GM18861 (cell line): ENCODE data around the gene KCNA2.
A peak's percentile ranks its signal among the peaks of the same experiment; 100 is the strongest.

Source experiments
- ATAC-seq: cut with Tn5 transposase; IDR thresholded peaks from one replicate; pipeline ENCODE4 v1.9.1; 2021; ENCODE audit not compliant: unreplicated experiment

KCNA2 gene

GRCh38 chr1:110605901-110606656 lies at the start of gene KCNA2:
Gene KCNA2 (minus strand): TSS chr1:110606358. CDS start chr1:110604782, 1,576 bp downstream.
- no peak for ATAC-seq

GRCh38 chr1:110650609-110651008 lies 44.5 kb upstream of the KCNA2 start:
- ATAC-seq: no peak

- no peak for ATAC-seq
Observed at GRCh38 chr1:110648417-110648816, 42.3 kb upstream of the KCNA2 start.

GRCh38 chr1:110647254-110647891 lies 41.2 kb upstream of the KCNA2 start:
- no peak for ATAC-seq

- ATAC-seq: no peak
Observed at GRCh38 chr1:110645821-110646735, 39.9 kb upstream of the KCNA2 start.

GRCh38 chr1:110645211-110645610 lies 39.1 kb upstream of the KCNA2 start:
- ATAC-seq: no peak

GRCh38 chr1:110643879-110644472 lies 37.8 kb upstream of the KCNA2 start:
- ATAC-seq: no peak

GRCh38 chr1:110639724-110640386 lies 33.7 kb upstream of the KCNA2 start:
- ATAC-seq: no peak

- no peak for ATAC-seq
Observed at GRCh38 chr1:110638556-110638955, 32.4 kb upstream of the KCNA2 start.

GRCh38 chr1:110638058-110638457 lies 31.9 kb upstream of the KCNA2 start:
- ATAC-seq: no peak

GRCh38 chr1:110637475-110637874 lies 31.3 kb upstream of the KCNA2 start:
- ATAC-seq: no peak

GRCh38 chr1:110636149-110636935 lies 30.2 kb upstream of the KCNA2 start:
- ATAC-seq: no peak

GRCh38 chr1:110635434-110635833 lies 29.3 kb upstream of the KCNA2 start:
- no peak for ATAC-seq

GRCh38 chr1:110634455-110635311 lies 28.5 kb upstream of the KCNA2 start:
- ATAC-seq: peak; percentile 65

- no peak for ATAC-seq
Observed at GRCh38 chr1:110634086-110634454, 27.9 kb upstream of the KCNA2 start.

GRCh38 chr1:110633646-110634030 lies 27.5 kb upstream of the KCNA2 start:
- no peak for ATAC-seq

- no peak for ATAC-seq
Observed at GRCh38 chr1:110631836-110632620, 25.9 kb upstream of the KCNA2 start.
